GM18867 (cell line): ENCODE results near the gene PALD1.

Experiments used
- ATAC-seq: cut with Tn5 transposase; IDR thresholded peaks from one replicate; pipeline ENCODE4 v1.9.1; 2021; ENCODE audit warnings: mild to moderate bottlenecking, moderate library complexity; ENCODE audit not compliant: unreplicated experiment

Gene PALD1

GRCh38 chr10:70504521-70505358 lies 26.2 kb downstream of the PALD1 start:
- no peak for ATAC-seq

GRCh38 chr10:70505908-70506307 lies 27.3 kb downstream of the PALD1 start:
- ATAC-seq = no peak

- no peak for ATAC-seq
Observed at GRCh38 chr10:70507966-70508365, 29.4 kb downstream of the PALD1 start.

GRCh38 chr10:70508912-70509756 lies 30.6 kb downstream of the PALD1 start:
- no peak for ATAC-seq

GRCh38 chr10:70509757-70510147 lies 31.2 kb downstream of the PALD1 start:
- ATAC-seq = no peak

GRCh38 chr10:70510453-70510852 lies 31.9 kb downstream of the PALD1 start:
- no peak for ATAC-seq

- ATAC-seq = no peak
Observed at GRCh38 chr10:70510904-70511303, 32.3 kb downstream of the PALD1 start.

- ATAC-seq = no peak
Observed at GRCh38 chr10:70512149-70512639, 33.6 kb downstream of the PALD1 start.

- ATAC-seq = peak; percentile 93
Observed at GRCh38 chr10:70513848-70514309, 35.3 kb downstream of the PALD1 start.

- ATAC-seq = no peak
Observed at GRCh38 chr10:70514591-70514990, 36.0 kb downstream of the PALD1 start.

GRCh38 chr10:70515035-70515667 lies 36.6 kb downstream of the PALD1 start:
- ATAC-seq = no peak

- ATAC-seq = no peak
Observed at GRCh38 chr10:70518695-70519094, 40.1 kb downstream of the PALD1 start.

- no peak for ATAC-seq
Observed at GRCh38 chr10:70523057-70523456, 44.5 kb downstream of the PALD1 start.

- ATAC-seq = no peak
Observed at GRCh38 chr10:70523549-70523948, 45.0 kb downstream of the PALD1 start.

- ATAC-seq = no peak
Observed at GRCh38 chr10:70528314-70528713, 49.7 kb downstream of the PALD1 start.

GRCh38 chr10:70528741-70529362 lies 50.3 kb downstream of the PALD1 start:
- ATAC-seq = no peak

- ATAC-seq = no peak
Observed at GRCh38 chr10:70529848-70530247, 51.3 kb downstream of the PALD1 start.

- no peak for ATAC-seq
Observed at GRCh38 chr10:70530315-70530714, 51.7 kb downstream of the PALD1 start.

GRCh38 chr10:70532554-70533188 lies 54.1 kb downstream of the PALD1 start:
- no peak for ATAC-seq

- no peak for ATAC-seq
Observed at GRCh38 chr10:70533189-70533558, 54.6 kb downstream of the PALD1 start.
